H1 (cell line): ENCODE data around the gene MKKS. TPM values are rescaled to one million over a fixed set of nuclear protein-coding genes. Genes with fewer than 3 reads are reported as not detected.

Experiments used
- CTCF ChIA-PET: fragments of 300-600 bp; sonication (Branson Sonifier 250); formaldehyde crosslinking; loops from one replicate; lab custom pipeline; 2021; ENCODE audit not compliant: partially characterized antibody; lab: Charles Lee
- POLR2A ChIA-PET: fragments of 300-600 bp; sonication (Branson Sonifier 250); formaldehyde crosslinking; loops from one replicate; lab custom pipeline; 2021; ENCODE audit warnings: inconsistent platforms; ENCODE audit not compliant: partially characterized antibody; lab: Charles Lee
- DNase-seq, 2 experiments: peaks; one replicate each; pipeline versions ENCODE4 v3.0.0 to v3.0.0-alpha.2; 2010 to 2022; ENCODE audit warnings: low spot score in 2 of 2, low read depth in 1 of 2, mixed read lengths in 1 of 2
- FAIRE-seq: peaks from 2 replicates; lab custom pipeline; 2011; peaks lifted over from hg19 to GRCh38; lab: Jason Lieb, UNC
- H2AFZ ChIP-seq: 2 replicates; pipeline ENCODE4 v1.8.1; 2012; ENCODE audit warnings: low read length, inconsistent platforms
- H2AK5ac ChIP-seq: 2 replicates; pipeline ENCODE4 v1.6.1; 2013; ENCODE audit warnings: low read depth, low read length
- H2BK120ac ChIP-seq: replicated peaks from 2 replicates; pipeline ENCODE3; 2013; ENCODE audit warnings: low read depth, low read length, inconsistent platforms
- H2BK12ac ChIP-seq: 2 replicates; pipeline ENCODE4 v1.6.1; 2013; ENCODE audit warnings: low read depth, low read length
- H2BK15ac ChIP-seq: 2 replicates; pipeline ENCODE4 v1.6.1; 2013; ENCODE audit warnings: low read length
- H2BK20ac ChIP-seq: 2 replicates; pipeline ENCODE4 v1.6.1; 2013; ENCODE audit warnings: low read length
- H2BK5ac ChIP-seq: 2 replicates; pipeline ENCODE4 v1.6.1; 2013; ENCODE audit warnings: low read depth, low read length
- H3K14ac ChIP-seq: 2 replicates; pipeline ENCODE4 v1.6.1; 2013; ENCODE audit warnings: inconsistent platforms; ENCODE audit not compliant: insufficient read length
- H3K18ac ChIP-seq: 2 replicates; pipeline ENCODE4 v1.6.1; 2013; ENCODE audit warnings: low read length; ENCODE audit errors: extremely low read depth
- H3K23ac ChIP-seq: 2 replicates; pipeline ENCODE4 v1.6.1; 2013; ENCODE audit warnings: inconsistent platforms; ENCODE audit not compliant: insufficient read length
- H3K23me2 ChIP-seq: 2 replicates; pipeline ENCODE4 v1.6.1; 2013; ENCODE audit warnings: low read depth, low read length
- H3K27ac ChIP-seq: 2 replicates; pipeline ENCODE4 v1.6.1; 2011; ENCODE audit warnings: low read depth, low read length, inconsistent platforms
- H3K27me3 ChIP-seq, 4 experiments: replicated peaks in 1 of 4; 1 replicate in 1 of 4; 2 replicates in 3 of 4; pipeline versions ENCODE4 v1.6.1 to v1.8.1; 2011 to 2013; ENCODE audit warnings: low read length in 3 of 4, mild to moderate bottlenecking in 3 of 4, inconsistent platforms in 2 of 4, mixed read lengths in 2 of 4, moderate library complexity in 1 of 4; ENCODE audit not compliant: control insufficient read depth in 3 of 4, insufficient read depth in 3 of 4; ENCODE audit errors: extremely low read depth in 1 of 4
- H3K36me3 ChIP-seq, 4 experiments: 2 replicates each; pipeline versions ENCODE4 v1.6.1 to v1.8.1; 2011 to 2013; ENCODE audit warnings: mild to moderate bottlenecking in 4 of 4, low read length in 3 of 4, moderate library complexity in 2 of 4, control low read depth in 1 of 4, inconsistent platforms in 1 of 4; ENCODE audit not compliant: insufficient read depth in 4 of 4, control insufficient read depth in 2 of 4
- H3K4ac ChIP-seq: replicated peaks from 2 replicates; pipeline ENCODE3; 2013; ENCODE audit warnings: low read length, low read depth, mixed read lengths, inconsistent platforms; ENCODE audit not compliant: insufficient read length
- H3K4me1 ChIP-seq, 4 experiments: replicated peaks in 1 of 4; 1 replicate in 1 of 4; 2 replicates in 3 of 4; pipeline versions ENCODE4 v1.6.1 to v1.8.1; 2011 to 2013; ENCODE audit warnings: low read length in 3 of 4, inconsistent platforms in 2 of 4, mixed read lengths in 1 of 4; ENCODE audit not compliant: insufficient read depth in 4 of 4, control insufficient read depth in 3 of 4
- H3K4me2 ChIP-seq, 2 experiments: 2 replicates each; pipeline versions ENCODE4 v1.6.1 to v1.8.1; 2011 to 2013; ENCODE audit warnings: low read depth in 2 of 2, low read length in 2 of 2, control low read depth in 1 of 2, inconsistent platforms in 1 of 2, mild to moderate bottlenecking in 1 of 2; ENCODE audit not compliant: insufficient read depth in 1 of 2
- H3K4me3 ChIP-seq, 4 experiments: fragments of 200-600, 300-600 bp in 1 of 4; sonication (generic), shearing (Covaris generic), sonication (Bioruptor Twin) in 1 of 4; 2 replicates each; pipeline versions ENCODE4 v1.5.1 to v1.8.1; 2011 to 2016; ENCODE audit warnings: low read length in 4 of 4, low read depth in 3 of 4, control low read depth in 2 of 4, inconsistent platforms in 2 of 4, mild to moderate bottlenecking in 2 of 4, mixed read lengths in 1 of 4, moderate library complexity in 1 of 4; ENCODE audit not compliant: insufficient read depth in 2 of 4; ENCODE audit errors: extremely low read depth in 1 of 4
- H3K56ac ChIP-seq: replicated peaks from 2 replicates; pipeline ENCODE3; 2013; ENCODE audit warnings: low read depth, mild to moderate bottlenecking, mixed read lengths, low read length, inconsistent platforms; ENCODE audit not compliant: insufficient read length
- H3K79me1 ChIP-seq: 2 replicates; pipeline ENCODE4 v1.6.1; 2013; ENCODE audit warnings: low read depth, low read length, control low read depth
- H3K79me2 ChIP-seq, 2 experiments: 2 replicates each; pipeline versions ENCODE4 v1.6.1 to v1.8.1; 2012 to 2013; ENCODE audit warnings: low read length in 2 of 2, mild to moderate bottlenecking in 2 of 2, inconsistent platforms in 1 of 2; ENCODE audit not compliant: insufficient read depth in 2 of 2, control insufficient read depth in 1 of 2
- H3K9ac ChIP-seq, 4 experiments: replicated peaks in 1 of 4; 1 replicate in 1 of 4; 2 replicates in 3 of 4; pipeline versions ENCODE4 v1.6.1 to v1.8.1; 2011 to 2013; ENCODE audit warnings: low read depth in 3 of 4, low read length in 3 of 4, control low read depth in 2 of 4, mild to moderate bottlenecking in 2 of 4, moderate library complexity in 2 of 4, inconsistent platforms in 1 of 4; ENCODE audit errors: extremely low read depth in 1 of 4
- H3K9me3 ChIP-seq, 2 experiments: 2 replicates each; pipeline versions ENCODE4 v1.6.1 to v1.8.1; 2012 to 2013; ENCODE audit warnings: mild to moderate bottlenecking in 2 of 2, moderate library complexity in 2 of 2, control low read depth in 1 of 2, inconsistent platforms in 1 of 2, low read depth in 1 of 2, low read length in 1 of 2, mixed read lengths in 1 of 2; ENCODE audit not compliant: insufficient read depth in 2 of 2
- H4K20me1 ChIP-seq, 2 experiments: replicated peaks in 1 of 2; 2 replicates each; pipeline versions ENCODE3 to v1.8.1; 2011 to 2013; ENCODE audit warnings: inconsistent platforms in 2 of 2, low read length in 2 of 2, mild to moderate bottlenecking in 1 of 2; ENCODE audit not compliant: insufficient read depth in 2 of 2, control insufficient read depth in 1 of 2
- H4K5ac ChIP-seq: 2 replicates; pipeline ENCODE4 v1.6.1; 2013; ENCODE audit warnings: low read length, low read depth, mixed read lengths, inconsistent platforms; ENCODE audit not compliant: insufficient read length
- H4K8ac ChIP-seq: 2 replicates; pipeline ENCODE4 v1.8.0; 2013; ENCODE audit warnings: mild to moderate bottlenecking, moderate library complexity, low read length, inconsistent platforms; ENCODE audit not compliant: insufficient read depth; ENCODE audit errors: extremely low read depth
- H4K91ac ChIP-seq: replicated peaks from 2 replicates; pipeline ENCODE3; 2013; ENCODE audit warnings: low read length, mixed read lengths, inconsistent platforms; ENCODE audit not compliant: insufficient read length
- BRCA1 ChIP-seq: IDR thresholded peaks from 2 replicates; pipeline ENCODE4 v1.6.1; 2012; ENCODE audit warnings: low read depth, low read length, improper control_type of control experiment
- CBX5 ChIP-seq: fragments of 300-800, 300-1000 bp; sonication (generic); IDR thresholded peaks from 2 replicates; pipeline ENCODE4 v1.7.1; 2016; ENCODE audit warnings: antibody characterized with exemption, low read length, low read depth
- FOSL1 ChIP-seq: IDR thresholded peaks from 2 replicates; pipeline ENCODE4 v1.6.1; 2011; ENCODE audit warnings: mild to moderate bottlenecking, low read depth, low read length, moderate library complexity; ENCODE audit not compliant: insufficient read depth
- HDAC2 ChIP-seq, 2 experiments: fragments of 300-600 bp in 1 of 2; sonication (generic) in 1 of 2; IDR thresholded peaks; 2 replicates each; pipeline ENCODE4 v1.6.1; 2011 to 2012; ENCODE audit warnings: low read depth in 2 of 2, low read length in 2 of 2, mild to moderate bottlenecking in 2 of 2, moderate library complexity in 2 of 2, borderline replicate concordance in 1 of 2, inconsistent platforms in 1 of 2
- KDM4A ChIP-seq: IDR thresholded peaks from one replicate; pipeline ENCODE4 v1.7.1; 2012; ENCODE audit warnings: low read depth, mild to moderate bottlenecking, moderate library complexity, low read length, inconsistent platforms; ENCODE audit not compliant: severe bottlenecking
- KDM5A ChIP-seq: fragments of 200-600 bp; IDR thresholded peaks from 2 replicates; pipeline ENCODE4 v1.7.1; 2012; ENCODE audit warnings: mild to moderate bottlenecking, low read length, inconsistent platforms, mixed read lengths
- SAP30 ChIP-seq: fragments of 300-600 bp; sonication (generic); IDR thresholded peaks from 2 replicates; pipeline ENCODE4 v1.7.1; 2012; ENCODE audit warnings: low read length, moderate library complexity, mild to moderate bottlenecking, inconsistent platforms; ENCODE audit not compliant: insufficient read depth, insufficient replicate concordance
- SIX5 ChIP-seq: IDR thresholded peaks from 2 replicates; pipeline ENCODE4 v1.6.1; 2011; ENCODE audit warnings: mild to moderate bottlenecking, low read depth, low read length
- SP2 ChIP-seq: IDR thresholded peaks from 2 replicates; pipeline ENCODE4 v1.6.1; 2012; ENCODE audit warnings: mild to moderate bottlenecking, low read length, inconsistent platforms
- TAF1 ChIP-seq: IDR thresholded peaks from 2 replicates; pipeline ENCODE4 v1.6.1; 2011; ENCODE audit warnings: mild to moderate bottlenecking, low read depth, low read length
- TEAD4 ChIP-seq: IDR thresholded peaks from 2 replicates; pipeline ENCODE4 v1.6.1; 2012; ENCODE audit warnings: low read depth, low read length, inconsistent platforms, mixed read lengths
- WGBS, 2 experiments: shearing (Covaris generic) in 1 of 2; methylation state at CpG; one replicate each; pipeline versions ENCODE4 v1.1.6 to v1.1.7; 2013 to 2015; ENCODE audit warnings: low lambda C conversion rate in 2 of 2, mixed read lengths in 2 of 2, inconsistent platforms in 1 of 2, low coverage in 1 of 2, missing lambda C conversion rate in 1 of 2; ENCODE audit not compliant: insufficient replicate concordance in 2 of 2, insufficient coverage in 1 of 2, insufficient read length in 1 of 2; ENCODE audit errors: extremely low coverage in 1 of 2, missing lambda C conversion rate in 1 of 2; 5-methylcytosine and 5-hydroxymethylcytosine counted together
- polyA plus RNA-seq, 7 experiments: library from polyadenylated mRNA; depleted of rRNA in 3 of 7; stranded (reverse) in 5 of 7; unstranded in 2 of 7; fragments of >200 nt in 5 of 7; fragments of 200-250 nt in 2 of 7; gene quantifications; 1 replicate in 5 of 7; 2 replicates in 1 of 7; 4 replicates in 1 of 7; pipeline versions ENCODE4 v1.2.1 to v1.2.3, GENCODE V29; 2011 to 2013; ENCODE audit warnings: missing spikeins in 2 of 7, mixed read lengths in 2 of 7
- total RNA-seq: library from RNA; stranded (reverse); fragmentation: NEBNext Ultra II Directional; extraction: Animal tissue kit (Norgen Biotek cat#: 25700); gene quantifications from 2 replicates; pipeline ENCODE4 v1.2.1, GENCODE V29; 2021

The MKKS gene
- total and polyA plus RNA-seq, 2 of the 8 experiments (the other 6 are each of a cell fraction or from before 2014, with no cell fraction given): 15.9 to 24.8 TPM

DNA sequence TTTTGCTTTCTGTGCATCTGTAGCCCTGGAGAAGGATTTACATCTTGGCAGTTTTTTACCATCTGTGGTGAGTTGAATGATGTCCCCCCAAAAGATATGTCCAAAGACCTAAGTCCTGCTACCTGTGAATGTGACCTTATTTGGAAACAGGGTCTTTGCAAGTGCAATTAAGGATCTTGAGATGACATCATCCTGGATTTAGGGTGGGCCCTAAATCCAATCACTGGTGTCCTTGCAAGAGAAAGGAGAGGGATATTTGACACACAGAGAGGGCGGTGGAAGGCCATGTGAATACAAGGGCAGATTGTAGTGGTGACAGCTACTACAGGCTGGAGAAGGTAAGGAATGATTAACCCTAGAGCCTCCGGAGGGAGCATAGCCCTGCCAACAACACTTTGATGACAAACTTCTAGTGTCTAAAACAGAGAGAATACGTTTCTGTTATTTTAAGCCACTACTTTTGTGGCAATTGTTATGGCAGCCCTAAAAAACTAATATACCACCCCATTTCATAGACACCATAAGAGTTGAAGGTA is 35.1 kb downstream of the MKKS start:
- ChIA-PET CTCF (no interaction called here), POLR2A (no interaction called here)
- Histone ChIP-seq H3K23ac (no peak overlapping the region), H2BK120ac (no peak overlapping the region), H3K9me3 (peaks cover 0 to 10% of the 10 kb centered on the region in 2 experiments; a peak in 1 of 4 replicates), H3K27me3 (no peaks in the 10 kb centered on the region), H3K56ac (no peak overlapping the region), H3K14ac (no peak overlapping the region), H3K9ac (no peak overlapping the region), H3K4ac (no peak overlapping the region), H2AFZ (no peak overlapping the region), H4K91ac (no peak overlapping the region), H4K8ac (no peak overlapping the region), H2BK12ac (no peak overlapping the region), H3K23me2 (no peaks in the 10 kb centered on the region), H3K27ac (no peak overlapping the region), H4K5ac (no peak overlapping the region), H3K36me3 (no peaks in the 10 kb centered on the region), H4K20me1 (no peaks in the 10 kb centered on the region), H3K4me3 (no peak overlapping the region), H2BK20ac (no peak overlapping the region), H3K79me2 (no peaks in the 10 kb centered on the region), H3K18ac (no peak overlapping the region), H3K4me1 (no peaks in the 10 kb centered on the region), H3K79me1 (no peaks in the 10 kb centered on the region), H2BK15ac (no peak overlapping the region), H2BK5ac (no peak overlapping the region), H3K4me2 (no peak overlapping the region), H2AK5ac (no peak overlapping the region)
- no peak for TF ChIP-seq KDM4A
- no peak for TF ChIP-seq KDM5A
- TF ChIP-seq FOSL1: no peak
- TF ChIP-seq BRCA1: no peak
- no peak for TF ChIP-seq TEAD4
- TF ChIP-seq SAP30: no peak
- TF ChIP-seq SIX5: no peak
- no peak for TF ChIP-seq TAF1
- no peak for TF ChIP-seq HDAC2 (IDR thresholded peaks at IDR 0.05; ENCODE audit: borderline replicate concordance in 1 of 2, low read depth in 2 of 2, low read length in 2 of 2)
- no peak for TF ChIP-seq CBX5
- TF ChIP-seq SP2: no peak
- WGBS, 2 experiments: 81% methylated on average over 3 of the region's 3 CpGs; no CpG with 5 or more reads in 1 of the 2 experiments
- no peak for FAIRE-seq
- DNase-seq: no peak
